ENCODE measurements around the gene JAK1.

The JAK1 gene

GRCh38 chr1:64956010-64956640 is 10.2 kb downstream of the JAK1 start:
- TF ChIP-seq PAX5 (IDR thresholded peaks at IDR 0.05; ENCODE audit: insufficient read depth, low read length, severe bottlenecking) (no peak), POLR2A (IDR thresholded peaks at IDR 0.05; ENCODE audit: low read depth, low read length) (no peak), POU2F2 (IDR thresholded peaks at IDR 0.05; ENCODE audit: low read depth, low read length) (no peak), SPI1 (IDR thresholded peaks at IDR 0.05; ENCODE audit: low read depth, low read length) (no peak), TAF1 (IDR thresholded peaks at IDR 0.05; ENCODE audit: low read depth, low read length) (no peak), POLR2AphosphoS5 (IDR thresholded peaks at IDR 0.05; ENCODE audit: low read depth, low read length) (no peak)
- DNase-seq (ENCODE audit: insufficient read length, low spot score) (no peak), FAIRE-seq (peak; percentile 55)

GRCh38 chr1:64955097-64956009 is 11.0 kb downstream of the JAK1 start:
- DNase-seq (ENCODE audit: insufficient read length, low spot score): no peak
- TF ChIP-seq PAX5 (IDR thresholded peaks at IDR 0.05; ENCODE audit: insufficient read depth, low read length, severe bottlenecking): no peak
- no peak for TF ChIP-seq SPI1 (IDR thresholded peaks at IDR 0.05; ENCODE audit: low read depth, low read length)
- no peak for TF ChIP-seq TAF1 (IDR thresholded peaks at IDR 0.05; ENCODE audit: low read depth, low read length)
- TF ChIP-seq POLR2A (IDR thresholded peaks at IDR 0.05; ENCODE audit: low read depth, low read length): no peak
- no peak for TF ChIP-seq POLR2AphosphoS5 (IDR thresholded peaks at IDR 0.05; ENCODE audit: low read depth, low read length)
- TF ChIP-seq POU2F2 (IDR thresholded peaks at IDR 0.05; ENCODE audit: low read depth, low read length): no peak
- FAIRE-seq: peak; percentile 51

DNA sequence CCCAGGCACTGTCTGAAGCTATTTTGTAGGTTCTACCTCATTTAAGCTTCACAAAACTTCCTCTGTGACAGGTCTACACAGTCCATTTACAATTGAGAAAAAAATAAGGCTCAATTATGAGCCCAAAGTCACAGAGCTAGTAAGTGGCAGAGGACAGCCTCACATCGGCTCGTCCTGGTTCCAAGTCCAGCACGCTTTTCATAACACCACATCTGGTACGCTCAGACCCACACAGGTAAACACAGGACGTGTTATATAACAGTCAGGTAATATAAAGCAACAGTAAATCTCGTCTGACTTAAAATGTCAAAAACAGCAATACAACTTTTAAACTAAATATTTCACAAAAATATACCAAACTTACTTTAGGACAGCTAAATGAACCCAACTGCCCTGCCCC is 13.1 kb downstream of the JAK1 start:
- FAIRE-seq (peak; percentile 26), DNase-seq (ENCODE audit: insufficient read length, low spot score) (no peak)
- TF ChIP-seq POU2F2 (IDR thresholded peaks at IDR 0.05; ENCODE audit: low read depth, low read length) (no peak), POLR2A (IDR thresholded peaks at IDR 0.05; ENCODE audit: low read depth, low read length) (no peak), TAF1 (IDR thresholded peaks at IDR 0.05; ENCODE audit: low read depth, low read length) (no peak), SPI1 (IDR thresholded peaks at IDR 0.05; ENCODE audit: low read depth, low read length) (no peak), POLR2AphosphoS5 (IDR thresholded peaks at IDR 0.05; ENCODE audit: low read depth, low read length) (no peak), PAX5 (IDR thresholded peaks at IDR 0.05; ENCODE audit: insufficient read depth, low read length, severe bottlenecking) (no peak)

- FAIRE-seq: no peak
- TF ChIP-seq PAX5 (IDR thresholded peaks at IDR 0.05; ENCODE audit: insufficient read depth, low read length, severe bottlenecking): no peak
- TF ChIP-seq POLR2A (IDR thresholded peaks at IDR 0.05; ENCODE audit: low read depth, low read length): no peak
- TF ChIP-seq SPI1 (IDR thresholded peaks at IDR 0.05; ENCODE audit: low read depth, low read length): no peak
- no peak for TF ChIP-seq POLR2AphosphoS5 (IDR thresholded peaks at IDR 0.05; ENCODE audit: low read depth, low read length)
- TF ChIP-seq TAF1 (IDR thresholded peaks at IDR 0.05; ENCODE audit: low read depth, low read length): no peak
- no peak for TF ChIP-seq POU2F2 (IDR thresholded peaks at IDR 0.05; ENCODE audit: low read depth, low read length)
- DNase-seq (ENCODE audit: insufficient read length, low spot score): no peak
These were observed 16.0 kb downstream of the JAK1 start for GRCh38 chr1:64950284-64950809.

DNA sequence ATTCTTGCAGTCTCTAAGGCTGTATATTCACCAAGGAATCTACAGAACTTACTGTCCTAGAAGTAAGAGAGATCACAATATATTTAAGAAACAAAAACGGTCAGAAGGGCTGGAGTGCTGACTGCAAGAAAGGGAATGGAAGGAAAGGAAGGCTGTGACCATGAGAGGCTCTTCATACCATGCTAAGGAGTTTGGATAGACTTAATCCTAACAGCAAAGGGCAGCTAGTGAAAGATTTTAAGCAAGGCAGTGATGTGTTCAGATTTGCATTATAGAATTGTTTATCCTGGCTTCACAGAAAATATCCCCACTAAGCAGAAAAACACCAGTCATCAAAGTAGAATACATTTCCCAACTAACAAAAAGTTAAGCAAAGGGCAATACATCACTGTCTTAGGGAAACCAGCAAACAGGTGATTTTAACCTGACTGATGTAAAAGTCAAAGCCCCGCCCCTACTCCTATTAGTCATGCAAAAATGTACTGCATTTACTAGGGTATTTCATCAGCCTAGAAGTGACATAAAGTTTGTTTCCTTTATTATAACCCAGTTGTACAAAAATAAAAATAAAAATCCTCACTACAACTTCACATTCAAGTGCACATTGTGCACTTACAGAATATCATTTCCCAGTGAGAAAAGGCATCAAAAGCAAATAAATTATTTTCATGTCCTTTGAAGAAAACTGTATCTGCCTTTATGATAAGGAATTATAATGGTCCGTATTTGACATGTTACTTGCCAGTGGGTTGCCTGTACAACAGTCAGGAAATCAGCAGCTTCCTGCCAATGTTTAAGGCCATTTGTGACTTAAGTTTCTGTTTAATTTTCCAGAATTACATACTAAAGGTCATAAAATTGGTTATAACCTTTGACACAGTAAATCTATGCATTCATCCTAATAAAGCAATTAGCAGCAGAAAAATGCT is 17.2 kb downstream of the JAK1 start:
- FAIRE-seq: no peak
- TF ChIP-seq POLR2AphosphoS5 (IDR thresholded peaks at IDR 0.05; ENCODE audit: low read depth, low read length) (no peak), PAX5 (IDR thresholded peaks at IDR 0.05; ENCODE audit: insufficient read depth, low read length, severe bottlenecking) (no peak), POLR2A (IDR thresholded peaks at IDR 0.05; ENCODE audit: low read depth, low read length) (no peak), POU2F2 (IDR thresholded peaks at IDR 0.05; ENCODE audit: low read depth, low read length) (no peak), SPI1 (IDR thresholded peaks at IDR 0.05; ENCODE audit: low read depth, low read length) (no peak), TAF1 (IDR thresholded peaks at IDR 0.05; ENCODE audit: low read depth, low read length) (no peak)
- DNase-seq (ENCODE audit: insufficient read length, low spot score): no peak

DNA sequence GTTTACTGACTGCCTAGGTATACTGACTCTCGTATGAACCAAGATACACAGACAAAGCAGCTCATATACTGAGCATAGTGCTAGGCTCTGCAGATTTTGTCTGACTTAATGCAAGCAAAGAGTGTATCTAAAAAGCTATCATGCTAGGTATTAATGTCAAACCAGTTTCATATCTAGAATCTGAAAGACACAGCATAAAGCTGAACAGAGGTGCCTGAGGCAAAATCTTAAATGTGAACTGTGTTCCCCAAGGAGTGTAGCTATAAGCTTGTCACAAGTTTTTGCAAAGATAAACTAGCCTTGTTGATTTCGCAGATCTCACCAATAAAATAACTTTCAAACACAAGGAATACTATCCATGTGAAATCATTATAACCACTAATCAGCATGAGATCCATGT is 18.1 kb downstream of the JAK1 start:
- DNase-seq (ENCODE audit: insufficient read length, low spot score) (no peak), FAIRE-seq (no peak)
- no peak for TF ChIP-seq POLR2A (IDR thresholded peaks at IDR 0.05; ENCODE audit: low read depth, low read length)
- no peak for TF ChIP-seq POU2F2 (IDR thresholded peaks at IDR 0.05; ENCODE audit: low read depth, low read length)
- no peak for TF ChIP-seq TAF1 (IDR thresholded peaks at IDR 0.05; ENCODE audit: low read depth, low read length)
- TF ChIP-seq SPI1 (IDR thresholded peaks at IDR 0.05; ENCODE audit: low read depth, low read length): no peak
- TF ChIP-seq PAX5 (IDR thresholded peaks at IDR 0.05; ENCODE audit: insufficient read depth, low read length, severe bottlenecking): no peak

DNA sequence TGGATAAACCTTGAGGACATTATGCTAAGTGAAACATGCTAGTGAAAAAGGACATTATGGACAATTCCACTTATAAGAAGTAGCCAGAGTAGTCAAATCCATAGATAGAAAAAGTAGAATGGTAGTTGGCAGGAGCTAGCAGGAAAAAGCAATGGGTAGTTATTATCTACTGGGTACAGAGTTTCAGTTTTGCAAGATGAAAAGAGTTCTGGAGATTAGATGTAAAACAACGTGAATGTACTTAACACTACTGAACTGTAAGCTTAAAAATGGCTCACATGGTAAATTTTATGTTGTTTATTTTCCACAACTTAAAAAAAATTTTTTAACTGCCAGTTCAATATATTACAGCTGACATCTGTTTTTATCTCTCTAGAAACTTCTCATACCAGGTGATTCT is 19.4 kb downstream of the JAK1 start:
- no peak for DNase-seq (ENCODE audit: insufficient read length, low spot score)
- TF ChIP-seq POLR2AphosphoS5 (IDR thresholded peaks at IDR 0.05; ENCODE audit: low read depth, low read length) (no peak), POU2F2 (IDR thresholded peaks at IDR 0.05; ENCODE audit: low read depth, low read length) (no peak), POLR2A (IDR thresholded peaks at IDR 0.05; ENCODE audit: low read depth, low read length) (no peak), TAF1 (IDR thresholded peaks at IDR 0.05; ENCODE audit: low read depth, low read length) (no peak), PAX5 (IDR thresholded peaks at IDR 0.05; ENCODE audit: insufficient read depth, low read length, severe bottlenecking) (no peak), SPI1 (IDR thresholded peaks at IDR 0.05; ENCODE audit: low read depth, low read length) (no peak)
- no peak for FAIRE-seq

- TF ChIP-seq POU2F2 (IDR thresholded peaks at IDR 0.05; ENCODE audit: low read depth, low read length) (no peak), POLR2A (IDR thresholded peaks at IDR 0.05; ENCODE audit: low read depth, low read length) (no peak), SPI1 (IDR thresholded peaks at IDR 0.05; ENCODE audit: low read depth, low read length) (no peak), POLR2AphosphoS5 (IDR thresholded peaks at IDR 0.05; ENCODE audit: low read depth, low read length) (no peak), PAX5 (IDR thresholded peaks at IDR 0.05; ENCODE audit: insufficient read depth, low read length, severe bottlenecking) (no peak), TAF1 (IDR thresholded peaks at IDR 0.05; ENCODE audit: low read depth, low read length) (no peak)
- FAIRE-seq (no peak), DNase-seq (ENCODE audit: insufficient read length, low spot score) (no peak)
These were observed 21.4 kb downstream of the JAK1 start for GRCh38 chr1:64944913-64945312.

All from GM12891 (cell line).